ENCODE results near the gene PPFIA2. TPM values are rescaled to one million over a fixed set of nuclear protein-coding genes. Genes with fewer than 3 reads are reported as not detected.

PPFIA2 gene
- polyA plus RNA-seq, 3 donors from 2014 or later = not detected

DNA sequence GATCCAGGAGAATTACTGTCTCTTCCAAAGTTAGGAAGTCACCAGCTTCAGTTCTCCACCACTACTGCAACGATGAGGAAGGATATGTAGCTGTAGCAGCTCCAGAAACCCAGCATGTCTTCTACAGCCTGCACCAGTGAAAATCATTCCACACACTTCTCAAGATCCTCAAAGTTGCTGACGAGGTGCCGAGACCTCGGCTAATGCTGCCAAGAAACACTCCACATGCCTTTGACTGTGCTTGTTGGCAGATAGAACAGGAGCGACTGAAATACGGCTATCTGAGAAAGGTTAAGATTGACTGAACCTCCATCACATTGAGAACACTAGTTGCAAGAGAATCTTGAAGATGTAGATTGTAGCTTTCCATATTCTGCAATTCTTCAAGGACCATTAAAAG, 241.9 kb downstream of the PPFIA2 start:
- Mint-ChIP-seq H3K27ac (no peak overlapping the region), H3K4me3 (no peak overlapping the region), H3K36me3 (no peaks in the 10 kb centered on the region), H3K4me1 (peaks cover 6 to 9% of the 10 kb centered on the region in 2 donors), H3K9me3 (peaks cover 1 to 16% (median 10%) of the 10 kb centered on the region in 6 donors), H3K27me3 (ENCODE audit: low read depth in 3 of 3) (peaks cover 0 to 2% (median 1%) of the 10 kb centered on the region in 3 donors)
- DNase-seq = no peak

DNA sequence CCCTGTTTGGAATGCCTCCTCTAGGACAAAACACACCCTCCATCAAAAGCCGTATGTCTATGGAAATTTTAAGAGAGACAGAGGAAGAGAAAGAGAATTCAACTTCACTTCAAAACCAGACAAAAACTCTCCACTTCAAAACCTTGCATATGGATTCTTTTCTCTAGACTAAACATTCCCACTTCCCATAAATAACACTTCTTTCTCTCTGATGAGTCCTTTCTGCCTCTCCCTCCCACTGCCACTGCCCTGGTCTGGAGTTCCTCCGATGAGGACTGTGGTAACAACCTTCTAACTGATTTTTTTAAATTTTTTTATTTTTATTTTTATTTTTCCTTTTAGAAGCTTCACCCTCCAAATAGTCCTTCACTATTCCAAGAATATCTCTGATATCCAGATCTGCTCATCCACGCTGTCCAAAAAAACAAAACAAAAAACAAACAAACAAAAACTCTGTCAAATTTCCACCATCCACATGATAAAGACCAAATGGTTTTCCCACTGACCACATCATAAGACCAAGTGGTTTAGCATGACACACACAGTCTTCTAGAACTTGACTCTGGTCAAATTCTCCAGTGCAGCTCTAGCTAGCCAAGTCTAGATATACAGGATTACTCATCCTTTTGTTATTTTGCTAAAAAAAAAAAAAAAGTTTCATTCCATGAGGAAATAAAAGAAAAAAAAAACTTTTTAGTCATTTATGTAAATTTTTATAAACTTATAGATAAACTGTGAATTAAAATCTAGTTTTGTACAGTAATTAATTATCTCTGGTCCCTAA, 256.0 kb downstream of the PPFIA2 start:
- Mint-ChIP-seq H3K9me3 (peaks cover 3 to 17% (median 7%) of the 10 kb centered on the region in 6 donors), H3K4me1 (no peaks in the 10 kb centered on the region), H3K4me3 (no peak overlapping the region), H3K27ac (no peak overlapping the region), H3K27me3 (ENCODE audit: low read depth in 3 of 3) (no peaks in the 10 kb centered on the region), H3K36me3 (no peaks in the 10 kb centered on the region)
- no peak for DNase-seq

DNA sequence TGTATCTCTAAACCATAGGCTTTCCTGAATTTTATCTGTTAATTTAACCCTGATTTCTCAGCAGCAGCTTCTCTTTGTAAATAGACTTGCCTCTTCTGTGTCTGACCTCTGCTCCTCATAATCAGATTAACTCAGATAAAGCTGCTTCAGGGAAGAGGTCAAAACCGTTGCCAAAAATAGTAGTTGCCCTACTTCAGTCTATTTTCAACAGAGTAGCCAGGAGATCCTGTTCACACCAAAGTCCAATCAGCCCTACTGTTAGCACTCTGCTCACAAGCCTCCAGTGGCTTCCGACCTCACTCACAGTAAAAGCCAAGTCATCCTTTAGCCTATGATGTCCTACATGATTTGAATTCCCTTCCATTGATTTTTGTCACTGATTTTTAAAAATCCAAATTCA, 258.4 kb downstream of the PPFIA2 start:
- no peak for DNase-seq
- H3K36me3 Mint-ChIP-seq = no peaks in the 10 kb centered on the region
- H3K27me3 Mint-ChIP-seq (ENCODE audit: low read depth in 3 of 3) = peaks cover 0 to 2% (median 0%) of the 10 kb centered on the region in 3 donors
- H3K4me3 Mint-ChIP-seq = no peak overlapping the region
- no peaks in the 10 kb centered on the region for H3K4me1 Mint-ChIP-seq
- H3K9me3 Mint-ChIP-seq = peaks cover 3 to 17% (median 9%) of the 10 kb centered on the region in 6 donors
- H3K27ac Mint-ChIP-seq = no peak overlapping the region

DNA sequence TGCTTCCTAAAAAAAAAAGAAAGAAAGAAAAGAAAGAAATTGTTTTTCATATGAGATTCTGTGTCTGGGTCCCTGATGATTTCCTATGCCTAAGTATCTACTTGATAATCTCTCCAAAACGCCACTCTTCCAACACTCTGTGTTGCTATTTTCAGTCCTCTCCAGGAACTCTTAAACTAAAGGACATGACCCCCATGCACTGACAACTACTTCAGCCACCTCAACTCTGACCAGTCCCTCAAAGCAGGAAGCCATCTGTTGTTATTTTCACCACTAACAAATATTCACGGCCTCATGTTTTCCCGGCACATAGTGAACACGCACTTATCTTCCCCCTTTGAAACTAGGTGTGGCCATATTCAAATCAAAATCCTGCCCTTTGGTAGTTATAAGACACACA, 259.3 kb downstream of the PPFIA2 start:
- H3K4me3 Mint-ChIP-seq = no peak overlapping the region
- H3K36me3 Mint-ChIP-seq = no peaks in the 10 kb centered on the region
- peaks cover 0 to 2% (median 0%) of the 10 kb centered on the region in 3 donors for H3K27me3 Mint-ChIP-seq (ENCODE audit: low read depth in 3 of 3)
- no peaks in the 10 kb centered on the region for H3K4me1 Mint-ChIP-seq
- H3K9me3 Mint-ChIP-seq = peaks cover 3 to 17% (median 9%) of the 10 kb centered on the region in 6 donors
- no peak for DNase-seq
- H3K27ac Mint-ChIP-seq = no peak overlapping the region

DNA sequence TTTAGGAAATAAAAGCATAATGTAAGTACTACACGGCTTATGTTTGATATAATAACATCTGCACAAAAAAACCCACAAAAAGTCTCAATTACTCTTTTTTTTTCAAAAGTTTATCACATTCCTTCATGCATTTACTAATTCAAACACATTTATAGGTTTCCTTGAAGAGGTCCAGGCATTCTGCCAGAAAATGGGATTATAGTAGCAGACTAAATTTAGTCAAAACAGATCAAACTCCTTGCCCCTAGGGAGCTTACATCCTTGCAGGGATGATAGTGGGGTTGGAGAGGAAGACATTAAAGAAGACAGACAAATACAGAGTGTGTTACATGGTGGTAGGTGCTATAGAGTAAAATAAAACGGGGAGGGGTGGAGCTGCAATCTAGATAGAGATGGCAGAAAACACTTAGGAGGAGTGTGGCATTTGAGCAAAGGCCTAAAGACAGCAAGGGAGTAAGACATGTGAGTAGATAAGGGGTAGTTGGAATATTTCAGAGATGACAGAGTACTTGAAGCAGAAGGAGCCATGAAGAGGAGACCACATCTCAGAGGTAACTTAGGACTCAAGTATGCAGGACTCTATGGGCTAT, 266.9 kb downstream of the PPFIA2 start:
- Mint-ChIP-seq H3K4me1 (no peaks in the 10 kb centered on the region), H3K4me3 (no peak overlapping the region), H3K36me3 (no peaks in the 10 kb centered on the region)

DNA sequence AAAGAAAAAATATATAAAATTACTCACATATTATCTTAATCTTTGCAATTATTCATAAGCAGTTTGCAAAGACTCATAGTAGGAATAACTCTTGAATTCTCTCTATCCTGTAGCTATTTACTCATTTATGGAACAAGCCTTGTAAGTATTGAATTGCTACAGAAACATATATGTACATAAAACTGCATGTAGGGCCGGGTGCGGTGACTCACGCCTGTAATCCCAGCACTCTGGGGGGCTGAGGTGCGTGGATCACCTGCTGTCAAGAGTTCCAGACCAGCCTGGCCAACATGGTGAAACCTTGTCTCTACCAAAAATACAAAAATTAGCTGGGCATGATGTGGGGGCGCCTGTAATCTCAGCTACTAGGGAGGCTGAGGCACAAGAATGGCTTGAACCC, 286.2 kb downstream of the PPFIA2 start:
- Mint-ChIP-seq H3K9me3 (peaks cover 0 to 14% (median 4%) of the 10 kb centered on the region in 6 donors), H3K4me3 (no peak overlapping the region), H3K27ac (no peak overlapping the region), H3K27me3 (ENCODE audit: low read depth in 3 of 3) (peaks cover 0 to 3% (median 2%) of the 10 kb centered on the region in 3 donors), H3K4me1 (no peaks in the 10 kb centered on the region), H3K36me3 (no peaks in the 10 kb centered on the region)
- DNase-seq = no peak

More for the DNA sequence above, 266.9 kb downstream of the PPFIA2 start:
- no peak for DNase-seq
- H3K9me3 Mint-ChIP-seq = peaks cover 0 to 11% (median 3%) of the 10 kb centered on the region in 6 donors
- H3K27me3 Mint-ChIP-seq (ENCODE audit: low read depth in 3 of 3) = peaks cover 0 to 2% (median 0%) of the 10 kb centered on the region in 3 donors
- H3K27ac Mint-ChIP-seq = no peak overlapping the region

DNA sequence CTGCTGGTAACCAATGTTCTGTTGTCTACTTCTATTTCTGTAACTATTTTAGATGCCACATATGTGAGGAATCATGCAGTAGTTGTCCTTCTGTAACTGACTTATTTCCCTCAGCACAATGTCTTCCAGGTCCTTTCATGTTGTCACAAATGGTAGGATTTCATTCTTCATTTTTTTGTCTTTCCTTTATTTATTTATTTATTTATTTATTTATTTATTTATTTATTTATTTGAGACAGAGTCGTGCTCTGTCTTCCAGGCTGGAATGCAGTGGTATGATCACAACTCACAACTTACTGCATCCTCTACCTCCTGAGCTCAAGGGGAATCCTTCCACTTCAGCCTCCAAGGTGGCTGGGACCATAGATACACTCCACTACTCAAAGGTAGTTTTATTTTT, 288.2 kb downstream of the PPFIA2 start:
- no peaks in the 10 kb centered on the region for H3K36me3 Mint-ChIP-seq
- no peak overlapping the region for H3K27ac Mint-ChIP-seq
- H3K27me3 Mint-ChIP-seq (ENCODE audit: low read depth in 3 of 3) = peaks cover 0 to 3% (median 2%) of the 10 kb centered on the region in 3 donors
- H3K9me3 Mint-ChIP-seq = peaks cover 0 to 9% (median 3%) of the 10 kb centered on the region in 6 donors
- no peak overlapping the region for H3K4me3 Mint-ChIP-seq
- DNase-seq = no peak
- no peaks in the 10 kb centered on the region for H3K4me1 Mint-ChIP-seq

DNA sequence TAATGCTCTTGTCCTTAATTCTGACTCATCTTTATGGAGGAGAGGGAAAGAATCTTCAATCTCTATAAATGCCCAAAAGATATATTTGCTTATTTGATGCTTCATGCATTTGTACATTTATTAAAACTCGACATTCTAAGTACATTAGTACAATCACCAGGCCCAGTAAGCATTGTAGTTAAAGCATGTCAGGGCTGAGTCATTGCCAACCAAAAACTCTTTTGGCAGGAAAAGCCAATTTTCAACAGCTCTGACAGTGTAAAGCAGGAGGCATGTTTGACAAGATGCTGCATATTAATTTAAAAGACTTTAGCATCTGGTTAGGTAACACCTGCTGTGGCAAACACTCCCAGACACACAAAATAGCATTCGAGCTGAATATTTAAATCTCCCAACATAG, 290.9 kb downstream of the PPFIA2 start:
- DNase-seq = no peak
- Mint-ChIP-seq H3K4me3 (no peak overlapping the region), H3K27me3 (ENCODE audit: low read depth in 3 of 3) (peaks cover 0 to 3% (median 2%) of the 10 kb centered on the region in 3 donors), H3K36me3 (no peaks in the 10 kb centered on the region), H3K9me3 (peaks cover 0 to 10% (median 3%) of the 10 kb centered on the region in 6 donors), H3K4me1 (no peaks in the 10 kb centered on the region), H3K27ac (no peak overlapping the region)

DNA sequence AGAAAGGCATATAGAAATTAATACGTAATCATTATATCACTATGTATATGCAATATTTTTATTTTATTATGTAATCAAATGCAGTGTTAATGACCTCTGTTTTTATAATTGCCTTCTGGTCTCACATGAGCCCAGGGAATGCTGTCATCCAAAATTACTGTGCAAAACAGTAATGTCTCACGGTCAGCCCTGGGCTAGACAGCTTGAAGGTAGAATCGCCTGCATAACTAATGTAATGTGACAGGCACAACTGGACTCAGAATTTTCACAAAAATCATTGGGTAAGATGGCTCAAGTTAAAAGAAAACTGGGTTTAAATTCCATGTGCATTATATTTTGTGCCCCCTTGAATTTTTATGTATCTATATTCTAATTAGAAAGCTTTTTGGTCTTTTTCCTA, 293.3 kb downstream of the PPFIA2 start:
- no peak overlapping the region for H3K27ac Mint-ChIP-seq
- H3K9me3 Mint-ChIP-seq = peaks cover 0 to 5% (median 4%) of the 10 kb centered on the region in 6 donors

DNA sequence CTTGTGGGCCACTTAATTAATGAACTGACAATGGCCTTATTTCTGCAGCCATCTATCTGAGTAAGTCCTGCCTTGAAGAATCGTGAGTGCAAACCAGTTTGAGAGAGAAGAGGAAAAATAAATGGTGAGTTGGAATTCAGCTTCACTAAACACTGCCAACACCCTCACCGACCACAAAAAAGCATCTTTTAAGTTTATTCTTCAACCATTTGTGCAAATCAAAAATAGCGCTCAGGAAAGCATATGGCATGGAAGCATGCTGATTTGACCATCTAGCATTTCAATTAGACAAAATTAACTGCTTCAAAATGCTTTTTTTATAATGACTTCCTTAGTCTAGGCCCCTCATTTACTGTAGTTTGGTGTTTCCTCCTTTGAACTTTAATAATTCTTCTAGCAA, 294.0 kb downstream of the PPFIA2 start:
- Mint-ChIP-seq H3K27me3 (ENCODE audit: low read depth in 3 of 3) (peaks cover 0 to 2% (median 2%) of the 10 kb centered on the region in 3 donors), H3K36me3 (no peaks in the 10 kb centered on the region)

More for the DNA sequence above, 293.3 kb downstream of the PPFIA2 start:
- Mint-ChIP-seq H3K4me1 (no peaks in the 10 kb centered on the region), H3K27me3 (ENCODE audit: low read depth in 3 of 3) (peaks cover 0 to 2% (median 2%) of the 10 kb centered on the region in 3 donors), H3K4me3 (no peak overlapping the region), H3K36me3 (no peaks in the 10 kb centered on the region)
- no peak for DNase-seq

DNA sequence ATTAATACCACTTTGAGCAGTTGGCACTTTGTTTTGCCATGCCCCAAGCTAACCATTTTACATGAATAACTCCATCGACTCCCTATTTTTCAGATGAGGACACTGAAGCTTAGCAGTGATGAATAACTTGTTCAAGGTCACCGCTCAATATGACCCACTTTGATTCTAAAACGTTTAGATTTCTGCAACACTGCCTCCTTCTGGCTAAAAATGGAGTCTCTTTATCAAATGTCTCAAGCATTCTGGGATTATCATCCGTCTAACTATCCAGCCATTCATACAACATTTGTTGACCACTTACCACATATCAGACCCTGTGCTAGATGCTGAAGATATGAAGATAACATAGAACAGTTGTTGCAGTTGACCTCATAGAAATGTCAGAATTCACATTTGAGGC, 298.0 kb downstream of the PPFIA2 start:
- no peaks in the 10 kb centered on the region for H3K4me1 Mint-ChIP-seq
- H3K36me3 Mint-ChIP-seq = no peaks in the 10 kb centered on the region
- DNase-seq = no peak
- H3K9me3 Mint-ChIP-seq = peaks cover 0 to 10% (median 3%) of the 10 kb centered on the region in 6 donors
- no peak overlapping the region for H3K27ac Mint-ChIP-seq
- peaks cover 0 to 4% (median 0%) of the 10 kb centered on the region in 3 donors for H3K27me3 Mint-ChIP-seq (ENCODE audit: low read depth in 3 of 3)
- H3K4me3 Mint-ChIP-seq = no peak overlapping the region

More for the DNA sequence above, 294.0 kb downstream of the PPFIA2 start:
- DNase-seq = no peak
- H3K4me1 Mint-ChIP-seq = no peaks in the 10 kb centered on the region
- H3K9me3 Mint-ChIP-seq = peaks cover 0 to 5% (median 4%) of the 10 kb centered on the region in 6 donors
- no peak overlapping the region for H3K4me3 Mint-ChIP-seq
- no peak overlapping the region for H3K27ac Mint-ChIP-seq

DNA sequence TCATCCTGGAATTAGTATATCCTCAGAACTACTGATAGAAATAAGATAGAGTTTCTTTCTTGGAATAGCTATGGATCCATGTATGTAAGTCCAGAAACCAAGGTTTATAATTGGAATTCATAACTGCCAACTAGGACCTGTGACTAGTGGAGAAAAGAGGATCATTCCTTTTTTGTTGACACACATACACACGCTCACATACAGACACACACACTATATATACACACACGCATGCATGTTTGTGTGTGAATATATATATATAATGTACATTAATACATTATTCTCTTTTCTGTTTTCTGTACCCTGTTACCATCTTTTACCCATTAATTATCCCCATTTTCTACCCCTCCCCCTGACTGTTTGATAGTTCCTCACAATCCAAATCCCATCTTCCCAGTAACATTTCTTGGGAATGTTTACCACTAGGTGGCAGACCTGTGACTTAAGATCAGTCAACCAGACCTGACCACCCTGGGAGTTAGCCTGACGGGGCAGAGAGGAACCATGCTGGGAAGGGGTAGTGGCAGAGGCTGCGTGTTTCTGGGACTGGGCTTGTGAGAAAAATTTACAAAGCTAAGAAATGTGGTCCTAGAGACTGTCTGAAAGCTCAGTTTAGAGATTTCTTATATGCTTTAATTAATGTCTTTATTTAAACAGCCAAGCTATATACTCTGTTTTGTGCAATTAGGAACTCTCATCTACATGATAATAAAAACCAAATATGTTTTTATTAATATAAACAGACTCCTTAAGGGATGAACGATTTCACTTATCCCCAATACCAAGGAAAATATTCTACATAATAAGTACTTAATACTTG, 308.0 kb downstream of the PPFIA2 start:
- Mint-ChIP-seq H3K9me3 (peaks cover 0 to 9% (median under 1%) of the 10 kb centered on the region in 6 donors), H3K36me3 (no peaks in the 10 kb centered on the region), H3K4me1 (no peaks in the 10 kb centered on the region), H3K27me3 (ENCODE audit: low read depth in 3 of 3) (peaks cover 0 to 1% (median 0%) of the 10 kb centered on the region in 3 donors), H3K27ac (no peak overlapping the region), H3K4me3 (no peak overlapping the region)
- no peak for DNase-seq

DNA sequence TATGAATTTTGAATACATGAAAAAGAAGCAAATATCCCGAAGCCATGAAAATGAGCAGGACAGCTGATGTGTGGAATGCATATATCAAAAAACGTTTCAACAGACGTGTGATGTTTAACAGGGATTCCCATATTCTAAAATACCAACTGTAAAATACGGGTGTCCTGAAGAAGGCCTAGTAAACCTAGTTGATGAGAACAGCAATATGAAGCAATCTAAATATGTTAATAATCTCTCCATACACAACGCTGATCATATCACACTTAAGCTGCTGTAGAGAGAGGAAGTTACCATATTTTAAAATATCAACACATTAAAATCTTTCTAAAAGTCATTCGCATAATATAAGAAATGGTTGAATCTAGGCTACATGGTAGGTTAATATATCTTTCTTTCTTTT, 317.5 kb downstream of the PPFIA2 start:
- H3K27me3 Mint-ChIP-seq (ENCODE audit: low read depth in 3 of 3) = no peaks in the 10 kb centered on the region
- no peaks in the 10 kb centered on the region for H3K36me3 Mint-ChIP-seq
- no peak overlapping the region for H3K4me3 Mint-ChIP-seq
- no peak for DNase-seq
- H3K27ac Mint-ChIP-seq = no peak overlapping the region
- no peaks in the 10 kb centered on the region for H3K4me1 Mint-ChIP-seq
- peaks cover 0 to 8% (median 0%) of the 10 kb centered on the region in 6 donors for H3K9me3 Mint-ChIP-seq

DNA sequence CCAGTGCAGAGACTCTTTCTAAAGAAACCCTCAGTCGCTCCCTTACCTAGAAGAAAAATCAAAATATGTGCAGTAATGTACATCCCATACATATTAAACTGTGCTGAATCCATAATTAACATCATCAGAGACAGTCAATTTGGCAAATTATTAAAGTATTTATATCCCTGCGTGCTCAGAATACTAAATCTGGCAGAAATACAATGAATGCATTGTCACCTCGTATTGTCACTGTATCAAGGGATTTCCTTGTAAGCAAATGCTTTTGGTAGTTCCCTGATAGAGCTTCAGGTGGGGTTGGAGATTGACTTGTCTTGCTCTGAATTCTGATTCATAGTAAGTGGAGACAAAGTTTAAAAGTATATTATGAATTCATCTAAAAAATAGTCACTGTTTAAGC, 319.1 kb downstream of the PPFIA2 start:
- no peak for DNase-seq
- Mint-ChIP-seq H3K4me1 (no peaks in the 10 kb centered on the region), H3K4me3 (no peak overlapping the region), H3K9me3 (peaks cover 0 to 8% (median 1%) of the 10 kb centered on the region in 6 donors), H3K27me3 (ENCODE audit: low read depth in 3 of 3) (no peaks in the 10 kb centered on the region), H3K27ac (no peak overlapping the region), H3K36me3 (no peaks in the 10 kb centered on the region)
